HCT116 (cell line): Measurements from ENCODE around the gene MBLAC1. TPM values are rescaled to one million over a fixed set of nuclear protein-coding genes. Genes with fewer than 3 reads are reported as not detected.

Source experiments
- ATAC-seq: fragments of 200-7000 bp; cut with Tn5 transposase; 2 replicates; pipeline ENCODE4 v1.9.1; 2020; ENCODE audit warnings: mild to moderate bottlenecking, moderate library complexity
- BruUV-seq: library from RNA; stranded (reverse); fragments of 400-500 nt; replicated peaks from 2 replicates; lab custom pipeline; 2021; lab: Mats Ljungman, UMichigan
- CTCF ChIA-PET: fragments of 300-600 bp; sonication (Branson Sonifier 250); formaldehyde crosslinking; loops from one replicate; lab custom pipeline; 2021; ENCODE audit warnings: antibody characterized with exemption; lab: Charles Lee
- POLR2A ChIA-PET: fragments of 300-600, 350-600 bp; sonication (Branson Sonifier 250); formaldehyde crosslinking; loops from one replicate; lab custom pipeline; 2021; ENCODE audit warnings: antibody characterized with exemption; lab: Charles Lee
- RAD21 ChIA-PET, 2 experiments: fragments of 300-600 bp; sonication (Branson Sonifier 250); formaldehyde crosslinking; loops; one replicate each; lab custom pipeline; 2023; ENCODE audit warnings: low total read pairs in 2 of 2; ENCODE audit not compliant: uncharacterized antibody in 2 of 2, unreplicated experiment in 2 of 2, low non-redundant PET in 1 of 2; lab: Charles Lee
- DNase-seq: peaks from one replicate; pipeline ENCODE4 v3.0.0-alpha.2; 2010; ENCODE audit warnings: low read depth, low spot score
- H2AFZ ChIP-seq: fragments of 200-600 bp; shearing (Covaris generic), sonication (generic); 2 replicates; pipeline ENCODE4 v1.6.1; 2017; ENCODE audit warnings: low read depth, mixed run types, mixed read lengths, antibody characterized with exemption, low read length; ENCODE audit not compliant: poor library complexity, severe bottlenecking
- H3K27ac ChIP-seq: 2 replicates; pipeline ENCODE4 v1.5.1; 2012; ENCODE audit warnings: low read depth, low read length
- H3K27me3 ChIP-seq: fragments of 200-600 bp; sonication (generic); 2 replicates; pipeline ENCODE4 v1.6.1; 2016; ENCODE audit warnings: mixed run types, low read length, mixed read lengths; ENCODE audit not compliant: insufficient read depth
- H3K36me3 ChIP-seq, 2 experiments: fragments of 200-500 bp in 1 of 2; fragments of 200-600 bp in 1 of 2; sonication (Bioruptor generic) in 1 of 2; sonication (generic) in 1 of 2; 2 replicates each; pipeline versions ENCODE4 v1.5.1 to v1.6.1; 2014 to 2016; ENCODE audit warnings: low read length in 2 of 2, inconsistent platforms in 1 of 2, mixed read lengths in 1 of 2, mixed run types in 1 of 2; ENCODE audit not compliant: insufficient read depth in 2 of 2, control insufficient read depth in 1 of 2
- H3K4me1 ChIP-seq, 2 experiments: fragments of 200-600 bp in 1 of 2; sonication (generic) in 1 of 2; 2 replicates each; pipeline versions ENCODE4 v1.5.1 to v1.6.1; 2012 to 2017; ENCODE audit warnings: low read length in 2 of 2, inconsistent platforms in 1 of 2, mild to moderate bottlenecking in 1 of 2, mixed read lengths in 1 of 2, mixed run types in 1 of 2, moderate library complexity in 1 of 2; ENCODE audit not compliant: insufficient read depth in 2 of 2, control insufficient read depth in 1 of 2
- H3K4me2 ChIP-seq: fragments of 200-600 bp; sonication (generic); 2 replicates; pipeline ENCODE4 v1.6.1; 2017; ENCODE audit warnings: mixed run types, low read length, mixed read lengths
- H3K4me3 ChIP-seq, 2 experiments: fragments of 200-600 bp in 1 of 2; sonication (generic) in 1 of 2; replicated peaks in 1 of 2; 2 replicates each; pipeline ENCODE4 v1.5.1; 2011 to 2016; ENCODE audit warnings: low read length in 2 of 2, control low read depth in 1 of 2, low read depth in 1 of 2, mild to moderate bottlenecking in 1 of 2, mixed read lengths in 1 of 2, mixed run types in 1 of 2
- H3K79me2 ChIP-seq: fragments of 200-600 bp; sonication (generic); 2 replicates; pipeline ENCODE4 v1.6.1; 2017; ENCODE audit warnings: mild to moderate bottlenecking, mixed run types, low read length, moderate library complexity, mixed read lengths; ENCODE audit not compliant: insufficient read depth
- H3K9ac ChIP-seq: fragments of 200-600 bp; sonication (generic); 2 replicates; pipeline ENCODE4 v1.6.1; 2016; ENCODE audit warnings: low read length, mixed read lengths
- H3K9me2 ChIP-seq: fragments of 200-600 bp; sonication (generic), shearing (Covaris generic); 2 replicates; pipeline ENCODE4 v1.6.1; 2017; ENCODE audit warnings: mixed run types, mild to moderate bottlenecking, moderate library complexity; ENCODE audit not compliant: insufficient read depth
- H3K9me3 ChIP-seq, 2 experiments: fragments of 200-500 bp in 1 of 2; fragments of 200-600 bp in 1 of 2; sonication (Bioruptor generic) in 1 of 2; sonication (generic) in 1 of 2; 2 replicates each; pipeline ENCODE4 v1.6.1; 2014 to 2017; ENCODE audit warnings: low read length in 2 of 2, mixed read lengths in 2 of 2, inconsistent platforms in 1 of 2, low read depth in 1 of 2, mild to moderate bottlenecking in 1 of 2, mixed run types in 1 of 2, moderate library complexity in 1 of 2; ENCODE audit not compliant: control insufficient read depth in 1 of 2, insufficient read depth in 1 of 2
- H4K20me1 ChIP-seq: fragments of 200-600 bp; sonication (generic), shearing (Covaris generic); 2 replicates; pipeline ENCODE4 v1.6.1; 2017; ENCODE audit warnings: mixed run types, mild to moderate bottlenecking, moderate library complexity; ENCODE audit not compliant: insufficient read depth
- ATF3 ChIP-seq: IDR thresholded peaks from 2 replicates; pipeline ENCODE4 v1.6.1; 2012
- CBX3 ChIP-seq: IDR thresholded peaks from 2 replicates; pipeline ENCODE4 v1.6.1; 2012; ENCODE audit warnings: low read depth
- CTCF ChIP-seq, 3 experiments: fragments of 200-600 bp in 1 of 3; sonication (generic) in 1 of 3; IDR thresholded peaks in 2 of 3; conservative IDR thresholded peaks in 1 of 3; 2 replicates each; pipeline ENCODE4 v1.5.1; 2012 to 2017; ENCODE audit warnings: low read depth in 2 of 3, low read length in 2 of 3, antibody characterized with exemption in 1 of 3, borderline replicate concordance in 1 of 3, control low read depth in 1 of 3, mild to moderate bottlenecking in 1 of 3, mixed read lengths in 1 of 3, mixed run types in 1 of 3, moderate library complexity in 1 of 3; ENCODE audit not compliant: insufficient read depth in 1 of 3
- ELF1 ChIP-seq: IDR thresholded peaks from 2 replicates; pipeline ENCODE4 v1.6.1; 2012; ENCODE audit warnings: low read depth, borderline replicate concordance
- EZH2 ChIP-seq: fragments of 200-600 bp; sonication (generic); IDR thresholded peaks from 2 replicates; pipeline ENCODE4 v1.6.1; 2017; ENCODE audit warnings: antibody characterized with exemption, mixed run types
- FOSL1 ChIP-seq: IDR thresholded peaks from 2 replicates; pipeline ENCODE4 v1.6.1; 2012; ENCODE audit warnings: low read depth
- JUND ChIP-seq: IDR thresholded peaks from 2 replicates; pipeline ENCODE4 v1.6.1; 2012
- POLR2AphosphoS5 ChIP-seq: IDR thresholded peaks from 2 replicates; pipeline ENCODE4 v1.6.1; 2011; ENCODE audit warnings: mild to moderate bottlenecking, low read depth, low read length, moderate library complexity
- REST ChIP-seq: IDR thresholded peaks from 2 replicates; pipeline ENCODE4 v1.6.1; 2012; ENCODE audit warnings: low read depth
- ZFX ChIP-seq: fragments of 450-650 bp; IDR thresholded peaks from 2 replicates; pipeline ENCODE4 v1.6.1; 2017
- ZNF274 ChIP-seq: fragments of 200-500 bp; sonication (Bioruptor generic); IDR thresholded peaks from 2 replicates; pipeline ENCODE4 v1.6.1; 2014; ENCODE audit warnings: mild to moderate bottlenecking, low read depth, low read length, inconsistent platforms
- intact Hi-C: fragments of 100-400 bp; cut with micrococcal nuclease; formaldehyde crosslinking; loops from 2 replicates; pipeline ENCODE4 v1.10.0; 2022
- total RNA-seq: library from RNA; stranded (reverse); gene quantifications from one replicate; pipeline ENCODE4 v1.2.1, GENCODE V29; 2021; ENCODE audit not compliant: unreplicated experiment

MBLAC1 gene
- total RNA-seq, 1 experiment from 2014 or later: 2.0 TPM

- H2AFZ ChIP-seq: no peak overlapping the region
- H3K9ac ChIP-seq: peak overlapping the region; percentile 23; the same call in 1 of the 2 replicates
- peaks cover 2 to 16% of the 10 kb centered on the region in 2 experiments; a peak in 2 of 4 replicates for H3K36me3 ChIP-seq
- peak overlapping the region; percentile 83 for H3K4me2 ChIP-seq
- intact Hi-C loops: no loop called here
- H3K9me3 ChIP-seq: no peaks in the 10 kb centered on the region
- DNase-seq: no peak
- TF ChIP-seq CBX3 (no peak), ZFX (no peak), POLR2AphosphoS5 (no peak), CTCF (IDR thresholded peaks at IDR 0.05 in 2 of 3, conservative IDR thresholded peaks at IDR 0.05 in 1 of 3; ENCODE audit: borderline replicate concordance in 1 of 3, insufficient read depth in 1 of 3, low read depth in 2 of 3, low read length in 2 of 3) (no peak), ZNF274 (no peak), ATF3 (no peak), FOSL1 (no peak), ELF1 (no peak), JUND (no peak), EZH2 (no peak), REST (no peak)
- ChIA-PET RAD21 (interaction anchor here in 1 of 2 experiments (0.7 kb wide), 1 partner anchor 70 kb away, joined by 11 read pairs; no protein-coding TSS in a partner anchor), CTCF (no interaction called here), POLR2A (interaction anchor here (1.4 kb wide), 1 partner anchor 13 kb away, joined by 3 read pairs; no protein-coding TSS in a partner anchor)
- H3K4me1 ChIP-seq: peaks cover 11 to 48% of the 10 kb centered on the region in 2 experiments
- no peak overlapping the region for H3K27ac ChIP-seq
- no peak for ATAC-seq
- no peaks in the 10 kb centered on the region for H3K9me2 ChIP-seq
- peaks cover 21% of the 10 kb centered on the region for H3K79me2 ChIP-seq
- no peaks in the 10 kb centered on the region for H3K27me3 ChIP-seq
- no TSS peak for BruUV-seq
- H4K20me1 ChIP-seq: no peaks in the 10 kb centered on the region; the same call in 1 of the 2 replicates
- no peak overlapping the region for H3K4me3 ChIP-seq
These were observed 39.6 kb upstream of the MBLAC1 start for GRCh38 chr7:100087055-100087750.
